Ishikawa (cell line): ENCODE results near the gene CERK.

Experiments
- CEBPB ChIP-seq: IDR thresholded peaks from 2 replicates; pipeline ENCODE4 v1.6.1; 2012
- EP300 ChIP-seq: IDR thresholded peaks from 2 replicates; pipeline ENCODE4 v1.6.1; 2012; ENCODE audit warnings: borderline replicate concordance
- TAF1 ChIP-seq: IDR thresholded peaks from 2 replicates; pipeline ENCODE4 v1.6.1; 2012; ENCODE audit warnings: low read depth, mild to moderate bottlenecking
- YY1 ChIP-seq: IDR thresholded peaks from 2 replicates; pipeline ENCODE4 v1.6.1; 2012; ENCODE audit warnings: low read depth

DNA sequence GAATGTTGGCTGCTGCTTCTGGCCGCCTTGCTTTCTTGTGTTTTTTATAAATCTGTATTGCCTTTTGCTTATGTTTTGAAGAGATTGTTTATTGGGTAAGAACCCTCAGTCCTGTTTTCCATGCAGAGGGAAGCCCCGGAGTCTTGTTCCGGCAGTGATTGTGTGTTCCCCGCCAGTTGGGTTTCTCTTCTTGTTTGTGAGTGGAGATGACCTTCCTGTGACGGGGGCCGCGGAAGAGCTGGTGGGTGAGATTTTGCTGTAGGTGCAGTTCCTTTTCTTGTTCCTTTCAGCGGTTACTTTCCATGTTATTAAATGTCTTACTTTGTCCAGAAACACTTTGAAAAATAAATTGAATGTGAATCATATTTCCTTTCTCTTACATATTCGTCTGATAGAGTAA lies 32.7 kb upstream of the CERK start:
- TF ChIP-seq EP300 (no peak), TAF1 (no peak), YY1 (no peak), CEBPB (no peak)
